PC-9 (cell line): Measurements from ENCODE around the gene TP53AIP1. TPM values are rescaled to one million over a fixed set of nuclear protein-coding genes. Genes with fewer than 3 reads are reported as not detected.

Experiments used
- BruUV-seq: library from RNA; stranded (reverse); fragments of 400-500 nt; replicated peaks from 2 replicates; lab custom pipeline; 2021; lab: Mats Ljungman, UMichigan
- CTCF ChIA-PET: fragments of 300-600 bp; sonication (Branson Sonifier 250); formaldehyde crosslinking; loops from one replicate; lab custom pipeline; 2022; ENCODE audit warnings: antibody characterized with exemption; lab: Charles Lee
- POLR2A ChIA-PET: fragments of 300-600 bp; sonication (Branson Sonifier 250); formaldehyde crosslinking; loops from one replicate; lab custom pipeline; 2022; ENCODE audit warnings: antibody characterized with exemption; ENCODE audit not compliant: unreplicated experiment; lab: Charles Lee
- DNase-seq, 2 experiments: peaks; one replicate each; pipeline versions ENCODE4 v3.0.0 to v3.0.0-alpha.2; 2015 to 2022; ENCODE audit warnings: mixed read lengths in 1 of 2
- H2AFZ ChIP-seq: fragments of 200-600 bp; sonication (generic); 2 replicates; pipeline ENCODE4 v1.8.1; 2017; ENCODE audit warnings: antibody characterized with exemption
- H3F3A ChIP-seq: fragments of 200-600 bp; sonication (generic); 2 replicates; pipeline ENCODE4 v1.8.1; 2017; ENCODE audit warnings: antibody characterized with exemption, mild to moderate bottlenecking, low read depth; ENCODE audit not compliant: insufficient read depth
- H3K27ac ChIP-seq: fragments of 200-600 bp; sonication (generic); 2 replicates; pipeline ENCODE4 v1.6.1; 2016; ENCODE audit warnings: mixed run types
- H3K27me3 ChIP-seq: fragments of 200-600 bp; sonication (generic); 2 replicates; pipeline ENCODE4 v1.6.1; 2016; ENCODE audit warnings: low read depth, mixed run types; ENCODE audit not compliant: insufficient read depth
- H3K36me3 ChIP-seq: fragments of 200-600 bp; sonication (generic); 2 replicates; pipeline ENCODE4 v1.6.1; 2016; ENCODE audit warnings: low read depth, mixed run types
- H3K4me1 ChIP-seq: fragments of 200-600 bp; sonication (generic); replicated peaks from 2 replicates; pipeline ENCODE4 v1.6.1; 2016; ENCODE audit warnings: mixed run types; ENCODE audit not compliant: insufficient read depth
- H3K4me2 ChIP-seq: fragments of 200-600 bp; sonication (generic); 2 replicates; pipeline ENCODE4 v1.6.1; 2017; ENCODE audit warnings: mixed run types
- H3K4me3 ChIP-seq: fragments of 200-600 bp; sonication (generic); 2 replicates; pipeline ENCODE4 v1.6.1; 2016; ENCODE audit warnings: mixed run types
- H3K79me2 ChIP-seq: fragments of 200-600 bp; sonication (generic); 2 replicates; pipeline ENCODE4 v1.6.1; 2017; ENCODE audit warnings: low read depth, mixed run types
- H3K9me2 ChIP-seq: fragments of 200-600 bp; sonication (generic); 2 replicates; pipeline ENCODE4 v1.8.1; 2017; ENCODE audit warnings: mild to moderate bottlenecking; ENCODE audit not compliant: insufficient read depth
- H3K9me3 ChIP-seq: fragments of 200-600 bp; sonication (generic); 2 replicates; pipeline ENCODE4 v1.8.1; 2016; ENCODE audit warnings: low read depth; ENCODE audit not compliant: insufficient read depth
- H4K20me1 ChIP-seq: fragments of 200-600 bp; sonication (generic); 2 replicates; pipeline ENCODE4 v1.8.1; 2017; ENCODE audit not compliant: insufficient read depth
- CTCF ChIP-seq: fragments of 200-600 bp; sonication (generic); conservative IDR thresholded peaks from 2 replicates; pipeline ENCODE4 v1.6.1; 2017; ENCODE audit warnings: mixed run types, antibody characterized with exemption, mild to moderate bottlenecking, moderate library complexity
- EZH2 ChIP-seq: fragments of 200-600 bp; sonication (generic); IDR thresholded peaks from 2 replicates; pipeline ENCODE4 v1.8.0; 2017; ENCODE audit warnings: antibody characterized with exemption, low read depth
- intact Hi-C: fragments of 100-400 bp; cut with micrococcal nuclease; formaldehyde crosslinking; loops from one replicate; pipeline ENCODE4 v1.10.0; 2022; ENCODE audit not compliant: unreplicated experiment
- total RNA-seq: library from RNA; stranded (reverse); gene quantifications from 2 replicates; pipeline ENCODE4 v1.2.3, GENCODE V29; 2021

Gene TP53AIP1
- total RNA-seq, 1 experiment from 2014 or later: not detected

GRCh38 chr11:128968916-128969315 lies 26.2 kb upstream of the TP53AIP1 start:
- BruUV-seq: no TSS peak
- Histone ChIP-seq H2AFZ (no peak overlapping the region), H3K36me3 (peaks cover 18% of the 10 kb centered on the region), H3K9me2 (no peaks in the 10 kb centered on the region), H3K4me2 (no peak overlapping the region), H3K9me3 (no peaks in the 10 kb centered on the region), H3K4me1 (no peaks in the 10 kb centered on the region), H3F3A (no peaks in the 10 kb centered on the region), H4K20me1 (no peaks in the 10 kb centered on the region), H3K4me3 (no peak overlapping the region), H3K27ac (no peak overlapping the region), H3K79me2 (no peaks in the 10 kb centered on the region), H3K27me3 (no peaks in the 10 kb centered on the region)
- POLR2A ChIA-PET: no interaction called here
- DNase-seq: no peak
- intact Hi-C loops: no loop called here
- CTCF ChIA-PET: no interaction called here
- TF ChIP-seq CTCF (no peak), EZH2 (no peak)

- peaks cover 9% of the 10 kb centered on the region; the same call in 1 of the 2 replicates for H3K36me3 ChIP-seq
Observed at GRCh38 chr11:128967578-128967977, 24.9 kb upstream of the TP53AIP1 start.

GRCh38 chr11:128965485-128965884 lies 22.8 kb upstream of the TP53AIP1 start:
- no peaks in the 10 kb centered on the region for H3K79me2 ChIP-seq
- H3K9me2 ChIP-seq: no peaks in the 10 kb centered on the region
- no peaks in the 10 kb centered on the region for H3F3A ChIP-seq
- no peak overlapping the region for H2AFZ ChIP-seq
- H3K27ac ChIP-seq: no peak overlapping the region
- no peaks in the 10 kb centered on the region for H3K4me1 ChIP-seq
- H3K9me3 ChIP-seq: no peaks in the 10 kb centered on the region
- DNase-seq: no peak
- POLR2A ChIA-PET: interaction anchor here (0.5 kb wide), 1 partner anchor 777 kb away, joined by 5 read pairs; no protein-coding TSS in a partner anchor
- TF ChIP-seq EZH2 (no peak), CTCF (no peak)
- no peak overlapping the region for H3K4me2 ChIP-seq
- no peak overlapping the region for H3K4me3 ChIP-seq
- no peaks in the 10 kb centered on the region for H3K27me3 ChIP-seq
- 0 out of 2 replicates have a peak, but pooled peaks cover 4% of the 10 kb centered on the region for H3K36me3 ChIP-seq
- CTCF ChIA-PET: no interaction called here
- H4K20me1 ChIP-seq: no peaks in the 10 kb centered on the region
- intact Hi-C loops: no loop called here
- no TSS peak for BruUV-seq

More at GRCh38 chr11:128967578-128967977, 24.9 kb upstream of the TP53AIP1 start:
- Histone ChIP-seq H3K27ac (no peak overlapping the region), H3F3A (no peaks in the 10 kb centered on the region), H2AFZ (no peak overlapping the region), H3K4me3 (no peak overlapping the region), H3K27me3 (no peaks in the 10 kb centered on the region), H3K9me2 (no peaks in the 10 kb centered on the region), H4K20me1 (no peaks in the 10 kb centered on the region), H3K9me3 (no peaks in the 10 kb centered on the region), H3K79me2 (no peaks in the 10 kb centered on the region), H3K4me2 (no peak overlapping the region), H3K4me1 (no peaks in the 10 kb centered on the region)
- no peak for DNase-seq
- no peak for TF ChIP-seq EZH2
- TF ChIP-seq CTCF: no peak
- ChIA-PET POLR2A (no interaction called here), CTCF (no interaction called here)
- no TSS peak for BruUV-seq
- intact Hi-C loops: no loop called here
